Activated CD4-positive, CD25-positive, alpha-beta regulatory T cell treated with anti-CD3 and anti-CD28 coated beads, Interleukin-2, amount 50 U/mL, for 16 hours (primary cell): ENCODE measurements around the gene PDGFB.

ENCODE experiments used
- DNase-seq: peaks from one replicate; pipeline ENCODE4 v3.0.0-alpha.2; 2020; ENCODE audit warnings: low read depth, low spot score

Gene PDGFB

DNA sequence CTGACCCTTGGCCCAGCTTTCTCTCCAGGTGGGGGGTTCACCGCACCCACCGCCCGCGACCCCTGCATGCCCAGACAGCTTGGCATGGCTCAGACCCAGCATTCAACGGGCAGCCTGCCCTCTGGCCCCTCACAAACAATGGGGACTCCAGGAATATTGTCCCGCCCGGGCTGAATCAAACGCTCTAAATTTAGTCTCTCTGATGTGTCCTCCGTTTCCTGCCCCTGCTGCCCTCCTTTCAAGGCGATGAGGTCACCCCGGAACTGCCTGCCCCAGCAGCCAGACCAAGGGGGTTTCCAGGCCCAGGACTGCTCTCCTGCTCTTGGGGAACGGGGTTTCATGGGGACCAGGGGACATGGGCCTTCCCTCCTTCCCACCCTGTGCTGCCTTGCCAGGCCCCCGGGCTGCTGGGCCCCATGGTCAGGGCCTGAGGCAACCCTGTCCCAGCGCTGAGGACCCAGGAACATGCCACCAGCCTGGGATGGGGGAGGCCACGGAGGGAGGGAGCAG, 10.1 kb upstream of the PDGFB start:
- no peak for DNase-seq

GRCh38 chr22:39254122-39254521, 9.3 kb upstream of the PDGFB start:
- no peak for DNase-seq

DNA sequence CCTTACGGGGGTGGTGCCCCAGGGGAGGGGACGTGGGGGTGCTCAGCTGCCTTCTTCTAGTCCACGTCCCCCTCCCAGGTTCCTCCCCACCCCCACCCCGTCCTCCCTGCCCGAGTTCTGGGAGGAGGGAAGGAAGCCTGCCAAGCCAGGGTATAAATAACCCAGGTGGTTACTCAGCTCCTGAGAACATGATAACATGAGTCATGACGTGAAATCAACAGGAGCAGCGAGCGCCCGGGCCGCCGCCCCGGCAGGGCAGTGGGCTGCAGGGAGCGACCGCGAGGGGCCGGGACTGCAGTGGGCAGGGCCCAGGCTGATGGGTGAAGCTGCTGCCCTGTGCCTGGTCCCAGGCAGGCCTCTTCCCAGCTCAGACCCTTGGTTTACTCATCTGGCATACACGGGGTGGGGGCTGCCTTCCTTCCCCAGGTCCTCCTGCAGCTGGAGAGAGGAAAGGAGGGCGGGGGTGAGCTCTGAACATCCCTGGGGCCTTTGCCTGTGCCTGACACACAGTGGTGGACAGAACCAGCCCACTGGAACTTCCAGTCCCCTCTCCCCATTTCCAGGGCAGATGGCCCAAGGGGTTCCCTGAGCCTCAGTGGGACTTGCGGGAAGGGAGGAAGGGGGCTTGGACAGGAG, 8.8 kb upstream of the PDGFB start:
- no peak for DNase-seq

- no peak for DNase-seq
These were observed 8.0 kb upstream of the PDGFB start for GRCh38 chr22:39252461-39253434.

GRCh38 chr22:39251762-39252460, 7.1 kb upstream of the PDGFB start:
- DNase-seq = no peak

- no peak for DNase-seq
These were observed 6.1 kb upstream of the PDGFB start for GRCh38 chr22:39250838-39251237.

DNA sequence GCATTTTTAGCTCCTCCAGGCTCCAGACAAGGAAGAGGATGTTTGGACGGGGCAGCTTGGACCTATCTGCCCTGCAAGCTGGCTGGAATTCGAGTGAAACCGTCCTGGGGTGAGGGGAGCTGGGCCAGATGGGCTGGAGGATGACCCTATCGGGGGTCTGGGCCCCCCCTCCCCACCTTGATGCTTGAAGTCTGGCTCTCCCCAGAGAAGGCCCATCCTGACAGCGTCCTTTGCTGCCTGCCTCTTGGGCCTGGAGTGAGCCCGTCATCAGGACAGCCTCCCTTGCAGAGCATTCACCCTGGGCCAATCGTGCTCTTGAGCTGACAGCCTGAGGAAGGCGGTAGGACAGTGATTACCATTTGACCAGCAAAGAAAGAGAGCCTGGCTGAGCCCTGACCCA, 5.3 kb upstream of the PDGFB start:
- no peak for DNase-seq

DNA sequence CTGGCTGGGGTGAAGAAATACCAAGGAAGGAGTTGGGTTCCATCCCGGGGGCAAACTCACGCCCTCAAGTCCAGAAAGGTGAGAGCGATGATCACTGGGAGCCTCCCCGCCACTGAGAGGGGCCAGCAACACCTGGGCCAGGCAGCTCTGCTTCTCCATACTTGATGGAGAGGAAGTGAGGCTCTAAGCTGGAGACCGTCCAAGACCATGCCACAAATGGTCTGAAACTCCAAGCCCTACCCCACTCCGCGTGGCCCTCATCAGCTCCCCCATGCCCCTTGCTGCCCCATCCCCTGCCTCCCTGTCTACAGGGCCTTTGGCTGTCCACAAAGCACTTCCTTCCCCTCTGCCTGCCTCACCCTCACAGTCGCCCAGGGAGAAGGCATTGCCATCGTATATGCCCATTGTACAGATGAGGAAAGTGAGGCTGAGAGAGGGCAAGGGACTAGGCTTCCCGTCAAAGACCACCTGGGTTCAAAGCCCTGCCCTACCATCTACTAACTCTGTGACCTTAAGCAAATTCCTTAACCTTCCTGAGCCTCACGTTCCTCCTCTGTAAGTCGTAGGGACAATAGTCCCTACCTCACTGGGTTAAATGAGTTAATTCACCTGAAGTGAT, 4.4 kb upstream of the PDGFB start:
- no peak for DNase-seq

DNA sequence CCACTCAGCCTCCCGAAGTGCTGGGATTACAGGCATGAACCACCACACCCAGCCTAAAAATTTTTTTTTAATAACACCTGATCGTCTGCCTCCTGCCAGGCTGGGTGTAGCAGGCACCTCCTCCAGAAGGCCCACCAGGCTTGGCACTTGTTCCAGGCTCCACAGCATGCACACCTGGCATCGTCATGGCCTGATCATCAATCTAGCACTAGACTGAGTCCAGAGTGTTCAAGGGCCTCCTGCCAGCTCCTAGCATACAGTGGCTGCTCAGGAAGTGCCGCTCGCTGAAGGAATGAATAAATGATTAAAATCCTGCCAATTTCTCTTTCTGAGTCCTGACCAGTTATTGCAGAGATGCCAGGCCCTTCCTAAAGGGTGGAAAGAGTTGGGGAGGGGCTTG, 3.5 kb upstream of the PDGFB start:
- DNase-seq = no peak

DNA sequence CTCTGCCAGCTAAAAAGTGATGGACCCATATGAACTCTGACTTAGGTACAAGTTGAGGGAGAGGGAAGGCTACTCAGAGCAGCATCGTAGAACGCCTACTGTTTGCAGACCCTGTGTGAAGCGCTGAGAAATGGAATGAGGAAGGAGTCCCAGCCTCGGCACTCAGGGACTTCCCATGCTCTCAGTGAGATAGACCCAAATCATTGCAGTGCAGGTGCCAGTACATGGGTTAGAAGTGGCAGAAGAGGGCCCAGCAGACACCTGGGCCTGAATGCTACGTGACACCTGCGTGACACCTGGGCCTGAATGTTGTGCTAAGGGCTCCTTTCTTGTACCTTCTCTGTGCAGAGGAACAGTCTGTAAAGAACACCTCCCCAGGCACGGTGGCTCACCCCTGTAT, 2.6 kb upstream of the PDGFB start:
- DNase-seq = no peak

DNA sequence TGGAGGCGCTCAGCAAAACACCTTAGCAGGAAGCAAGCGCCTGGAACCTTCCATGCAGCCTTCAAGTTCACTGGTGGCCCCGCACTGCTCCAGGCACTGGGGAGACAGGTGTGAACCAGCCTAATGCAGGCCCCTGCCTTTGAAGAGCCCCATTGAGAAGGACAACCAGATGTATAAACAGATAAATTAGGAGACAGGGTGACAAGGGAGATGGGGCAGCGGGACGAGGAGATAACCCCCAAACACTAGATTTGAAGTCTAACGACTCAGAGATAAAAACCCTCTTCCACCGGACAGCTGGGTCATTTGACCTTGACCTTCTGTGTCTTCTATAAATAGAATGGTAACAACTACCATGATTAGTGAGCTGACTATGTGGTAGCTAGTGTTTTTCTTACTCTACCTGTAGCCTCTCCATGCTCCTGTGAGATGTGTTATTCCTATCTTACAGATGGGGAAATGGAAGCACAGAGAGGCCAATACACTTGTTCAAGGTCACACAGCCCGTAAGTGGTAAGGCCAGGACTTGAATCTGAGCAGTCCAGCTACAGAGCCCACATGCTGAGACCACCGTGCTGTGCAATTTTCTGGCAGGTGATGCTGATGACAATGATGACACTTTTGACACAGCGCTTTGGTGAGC, 2.0 kb upstream of the PDGFB start:
- no peak for DNase-seq

DNA sequence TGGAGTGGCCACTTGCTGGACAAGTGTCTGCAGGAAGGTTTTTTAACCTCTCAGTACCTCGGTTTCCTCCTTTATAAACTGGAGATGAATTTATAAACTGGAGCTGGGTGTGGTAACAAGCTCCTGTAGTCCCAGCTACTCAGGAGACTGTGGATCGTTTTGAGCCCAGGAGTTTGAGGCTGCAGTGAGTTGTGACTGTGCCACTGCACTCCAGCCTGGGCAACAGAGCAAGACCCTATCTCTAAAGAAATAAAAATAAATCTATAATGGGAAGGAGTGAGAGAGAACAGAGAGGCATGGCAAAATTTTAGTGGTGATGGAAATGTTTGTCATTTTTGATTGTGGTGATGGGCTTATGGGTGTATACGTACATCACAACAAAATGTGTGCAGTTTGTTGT, 1.4 kb upstream of the PDGFB start:
- no peak for DNase-seq

GRCh38 chr22:39245130-39246039, 603 bp upstream of the PDGFB start:
- no peak for DNase-seq

GRCh38 chr22:39244136-39244495, 666 bp downstream of the PDGFB start:
- DNase-seq = no peak

DNA sequence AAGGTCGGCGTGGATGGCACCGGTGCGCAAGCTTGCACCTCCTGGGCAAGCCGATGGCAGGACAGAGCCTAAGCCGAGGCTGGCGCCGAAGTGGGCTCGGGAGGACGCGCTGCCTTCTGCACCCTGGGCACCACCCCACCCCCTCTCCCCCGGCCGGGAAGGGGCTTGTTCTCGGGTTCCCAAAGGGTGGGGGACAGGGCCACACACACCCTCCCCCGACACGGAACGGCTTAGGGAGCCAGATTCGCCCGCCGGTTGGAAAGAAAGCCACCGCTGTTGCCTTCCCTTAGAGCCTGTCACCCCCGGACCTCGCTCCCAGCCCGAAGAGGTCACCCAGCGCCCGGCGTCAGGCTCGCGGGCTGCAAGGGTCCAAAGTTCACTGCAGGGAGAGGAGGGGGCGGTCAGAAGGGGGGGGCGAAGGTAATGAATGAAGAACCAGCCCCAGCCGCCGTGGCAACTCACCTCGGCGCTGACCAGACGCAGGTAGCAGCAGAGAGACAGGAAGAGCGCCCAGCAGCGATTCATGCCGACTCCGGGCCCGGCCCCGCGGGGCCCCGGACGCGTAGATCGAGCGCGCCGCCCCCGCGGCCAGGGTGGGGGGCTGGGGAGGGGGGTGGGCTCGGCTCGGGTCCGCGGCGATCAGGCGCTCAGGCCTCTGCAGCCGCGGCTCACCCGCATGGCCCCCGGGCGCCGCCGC, 1.2 kb downstream of the PDGFB start:
- DNase-seq = no peak

- DNase-seq = no peak
These were observed 2.0 kb downstream of the PDGFB start for GRCh38 chr22:39242595-39243438.

DNA sequence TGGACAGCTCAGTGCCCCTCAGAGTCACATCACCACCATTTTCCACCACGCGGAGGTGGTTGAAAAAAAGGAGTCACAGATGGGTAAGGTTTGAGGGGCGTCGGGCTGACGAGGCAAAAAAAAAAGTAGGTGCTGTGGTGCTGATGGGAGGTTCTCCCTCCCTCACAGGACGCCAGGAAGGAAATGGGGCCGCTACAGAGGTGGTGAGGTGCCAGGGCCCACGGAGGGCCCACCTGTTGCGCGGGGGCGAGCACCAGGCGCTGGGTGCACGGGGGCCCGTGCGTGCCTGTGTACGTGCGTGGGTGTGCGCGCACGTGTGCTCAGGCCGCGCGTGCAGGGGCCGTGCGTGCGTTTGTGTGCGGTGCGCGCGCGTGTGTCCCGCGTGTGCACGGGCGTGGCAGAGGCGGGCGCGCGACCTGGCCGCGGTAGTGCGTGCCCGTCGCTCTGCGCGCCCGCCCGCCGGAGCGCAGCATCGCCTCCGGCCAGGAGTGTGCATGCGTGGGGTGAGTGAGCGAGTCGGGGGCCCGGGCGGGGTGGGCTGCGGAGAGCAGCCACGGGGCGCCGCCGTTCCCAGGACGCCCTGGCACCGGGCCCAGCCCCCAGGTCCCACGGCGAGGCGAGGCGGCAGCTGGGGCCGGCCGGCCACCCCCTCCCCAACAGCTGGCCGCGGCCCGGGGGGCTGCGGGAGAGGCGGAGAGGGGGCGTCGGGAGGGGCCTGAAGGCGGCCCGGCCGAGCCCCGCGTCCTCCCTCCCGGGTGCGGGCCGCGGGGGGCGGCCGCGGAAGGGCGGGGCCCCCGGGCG, 2.8 kb downstream of the PDGFB start:
- no peak for DNase-seq
